ENCODE data around the gene POLR2L.

DNA sequence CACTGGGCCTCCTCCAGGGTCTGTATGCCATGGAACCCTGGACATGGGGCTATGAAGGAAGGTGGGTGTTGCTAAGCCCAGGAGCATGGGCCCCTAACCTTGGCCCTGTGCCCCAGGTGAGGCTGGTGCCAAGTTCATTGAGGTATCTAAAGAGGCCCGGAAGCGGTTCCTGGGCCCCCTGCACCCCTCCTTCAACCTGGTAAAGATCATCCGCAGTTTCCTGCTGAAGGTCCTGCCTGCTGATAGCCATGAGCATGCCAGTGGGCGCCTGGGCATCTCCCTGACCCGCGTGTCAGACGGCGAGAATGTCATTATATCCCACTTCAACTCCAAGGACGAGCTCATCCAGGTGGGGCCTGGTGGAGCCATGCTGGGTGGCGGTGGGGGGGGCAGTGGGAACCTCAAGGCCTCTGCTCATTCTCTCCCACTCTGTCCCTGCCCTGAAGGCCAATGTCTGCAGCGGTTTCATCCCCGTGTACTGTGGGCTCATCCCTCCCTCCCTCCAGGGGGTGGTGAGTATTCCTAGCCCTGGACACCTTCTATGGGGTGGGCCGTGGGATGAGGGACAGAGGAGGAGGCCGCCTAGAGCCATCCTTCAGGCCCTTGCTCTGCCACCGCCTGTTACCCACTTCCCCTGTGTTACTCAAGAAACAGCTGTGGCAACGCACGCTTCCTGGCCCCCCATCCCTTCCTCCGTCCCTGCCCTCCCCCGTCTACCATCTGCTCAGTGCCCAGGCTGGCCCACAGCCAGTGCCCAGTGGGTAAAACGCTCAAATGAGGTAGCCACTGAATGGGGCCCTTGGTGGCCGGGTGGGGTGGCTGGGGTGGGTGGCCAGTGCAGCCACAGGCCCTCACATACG is 20.6 kb downstream of the POLR2L start:
- TF ChIP-seq, protein P1, sequence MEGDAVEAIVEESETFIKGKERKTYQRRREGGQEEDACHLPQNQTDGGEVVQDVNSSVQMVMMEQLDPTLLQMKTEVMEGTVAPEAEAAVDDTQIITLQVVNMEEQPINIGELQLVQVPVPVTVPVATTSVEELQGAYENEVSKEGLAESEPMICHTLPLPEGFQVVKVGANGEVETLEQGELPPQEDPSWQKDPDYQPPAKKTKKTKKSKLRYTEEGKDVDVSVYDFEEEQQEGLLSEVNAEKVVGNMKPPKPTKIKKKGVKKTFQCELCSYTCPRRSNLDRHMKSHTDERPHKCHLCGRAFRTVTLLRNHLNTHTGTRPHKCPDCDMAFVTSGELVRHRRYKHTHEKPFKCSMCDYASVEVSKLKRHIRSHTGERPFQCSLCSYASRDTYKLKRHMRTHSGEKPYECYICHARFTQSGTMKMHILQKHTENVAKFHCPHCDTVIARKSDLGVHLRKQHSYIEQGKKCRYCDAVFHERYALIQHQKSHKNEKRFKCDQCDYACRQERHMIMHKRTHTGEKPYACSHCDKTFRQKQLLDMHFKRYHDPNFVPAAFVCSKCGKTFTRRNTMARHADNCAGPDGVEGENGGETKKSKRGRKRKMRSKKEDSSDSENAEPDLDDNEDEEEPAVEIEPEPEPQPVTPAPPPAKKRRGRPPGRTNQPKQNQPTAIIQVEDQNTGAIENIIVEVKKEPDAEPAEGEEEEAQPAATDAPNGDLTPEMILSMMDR (IDR thresholded peaks at IDR 0.05), result no peak
- TF ChIP-seq POLR2A (IDR thresholded peaks at IDR 0.05) (no peak), POLR2AphosphoS5 (IDR thresholded peaks at IDR 0.05) (no peak)
